Renal cortex interstitium (tissue), 11 donors: Measurements from ENCODE around the gene EXOC7. TPM values are rescaled to one million over a fixed set of nuclear protein-coding genes. Genes with fewer than 3 reads are reported as not detected.
"Not testable (repeated sequence)": the region's sequence is repeated elsewhere in the genome, so short reads cannot be mapped to it uniquely, and the experiment has no call there.

Experiments used
- DNase-seq, 11 donors: peaks; one replicate each; pipeline ENCODE4 v3.0.0-alpha.2; 2013; ENCODE audit warnings: low read depth in 9 of 11, low spot score in 4 of 11; ENCODE audit errors: extremely low read depth in 1 of 11
- polyA plus RNA-seq, 3 donors: library from polyadenylated mRNA; unstranded; fragments of 120-200 nt; gene quantifications; one replicate each; pipeline ENCODE4 v1.2.1, GENCODE V29; 2013; ENCODE audit not compliant: insufficient read length in 3 of 3

Gene EXOC7
- polyA plus RNA-seq, 3 donors: 150 to 184 (median 159) TPM

- DNase-seq: no peak
These were observed 22.8 kb downstream of the EXOC7 start for GRCh38 chr17:76080768-76081287.

GRCh38 chr17:76079956-76080767, 23.4 kb downstream of the EXOC7 start:
- DNase-seq: no peak

GRCh38 chr17:76079535-76079955, 24.0 kb downstream of the EXOC7 start:
- no peak for DNase-seq

GRCh38 chr17:76078860-76079534, 24.6 kb downstream of the EXOC7 start, which contains the start of gene ZACN:
Gene ZACN (plus strand): TSS chr17:76079182. CDS start chr17:76079265, 83 bp downstream.
- DNase-seq: no peak

GRCh38 chr17:76078370-76078769, 25.2 kb downstream of the EXOC7 start:
- DNase-seq: not testable (repeated sequence)

GRCh38 chr17:76077584-76078110, 25.9 kb downstream of the EXOC7 start:
- DNase-seq: no peak

GRCh38 chr17:76076765-76077583, 26.6 kb downstream of the EXOC7 start:
- no peak for DNase-seq

GRCh38 chr17:76076146-76076764, 27.3 kb downstream of the EXOC7 start:
- DNase-seq: no peak

- no peak for DNase-seq
These were observed 28.0 kb downstream of the EXOC7 start for GRCh38 chr17:76075364-76076145.

GRCh38 chr17:76074390-76075363, 28.9 kb downstream of the EXOC7 start, which contains the start of gene GALR2:
Gene GALR2 (plus strand): TSS chr17:76074781. CDS start chr17:76074884, 103 bp downstream.
- DNase-seq: no peak

GRCh38 chr17:76072148-76072858, 31.3 kb downstream of the EXOC7 start, which contains the start of gene SRP68:
Gene SRP68 (minus strand): TSS chr17:76072517. CDS start chr17:76072491, 26 bp downstream.
- DNase-seq: peak; percentile 65 to 92 (median 85)

GRCh38 chr17:76071531-76072147, 31.9 kb downstream of the EXOC7 start:
- DNase-seq: no peak

GRCh38 chr17:76065775-76066174, 37.8 kb downstream of the EXOC7 start:
- DNase-seq: no peak

- no peak for DNase-seq
These were observed 39.6 kb downstream of the EXOC7 start for GRCh38 chr17:76063875-76064546.

GRCh38 chr17:76058264-76058663, 45.3 kb downstream of the EXOC7 start:
- DNase-seq: not testable (repeated sequence)
